OCI-LY1 (cell line): ENCODE measurements around the gene SRP14.
A peak's percentile ranks its signal among the peaks of the same experiment; 100 is the strongest.
"Not testable (repeated sequence)": the region's sequence is repeated elsewhere in the genome, so short reads cannot be mapped to it uniquely, and the experiment has no call there.

ENCODE experiments used
- H2AFZ ChIP-seq: fragments of 200-600 bp; sonication (generic), shearing (Covaris generic); 2 replicates; pipeline ENCODE4 v1.6.0; 2014; ENCODE audit warnings: antibody characterized with exemption, mild to moderate bottlenecking, low read length
- H3F3A ChIP-seq: fragments of 200-600 bp; sonication (generic), shearing (Covaris generic); 2 replicates; pipeline ENCODE4 v1.6.0; 2014; ENCODE audit warnings: mild to moderate bottlenecking, antibody characterized with exemption, low read length, moderate library complexity; ENCODE audit not compliant: insufficient read depth
- H3K27ac ChIP-seq: fragments of 200-600 bp; sonication (generic); 2 replicates; pipeline ENCODE4 v1.5.1; 2014; ENCODE audit warnings: low read length, mixed run types, mild to moderate bottlenecking, low read depth; ENCODE audit not compliant: poor library complexity, severe bottlenecking
- H3K27me3 ChIP-seq: fragments of 200-600 bp; sonication (generic); 2 replicates; pipeline ENCODE4 v1.6.0; 2014; ENCODE audit warnings: antibody characterized with exemption, mild to moderate bottlenecking, low read length, moderate library complexity; ENCODE audit not compliant: insufficient read depth
- H3K36me3 ChIP-seq: fragments of 200-600 bp; sonication (generic); 2 replicates; pipeline ENCODE4 v1.6.1; 2014; ENCODE audit warnings: mild to moderate bottlenecking, antibody characterized with exemption, low read length, moderate library complexity, mixed read lengths; ENCODE audit not compliant: insufficient read depth
- H3K4me1 ChIP-seq: fragments of 200-600 bp; sonication (generic); 2 replicates; pipeline ENCODE4 v1.5.1; 2014; ENCODE audit warnings: mild to moderate bottlenecking, low read length, moderate library complexity; ENCODE audit not compliant: insufficient read depth, severe bottlenecking
- H3K4me2 ChIP-seq: fragments of 200-600 bp; sonication (generic), shearing (Covaris generic); 2 replicates; pipeline ENCODE4 v1.6.1; 2014; ENCODE audit warnings: low read length
- H3K4me3 ChIP-seq: fragments of 200-600 bp; sonication (generic); 2 replicates; pipeline ENCODE4 v1.5.1; 2014; ENCODE audit warnings: low read length, low read depth, mild to moderate bottlenecking, mixed read lengths; ENCODE audit not compliant: poor library complexity, severe bottlenecking
- H3K79me2 ChIP-seq: fragments of 200-600 bp; shearing (Covaris generic); 2 replicates; pipeline ENCODE4 v1.6.1; 2016; ENCODE audit warnings: mixed run types, low read length, mixed read lengths; ENCODE audit not compliant: insufficient read depth
- H3K9ac ChIP-seq: fragments of 200-600 bp; sonication (generic), shearing (Covaris generic); 2 replicates; pipeline ENCODE4 v1.6.1; 2014; ENCODE audit warnings: mild to moderate bottlenecking, low read length, mixed read lengths
- H3K9me2 ChIP-seq: fragments of 200-600 bp; sonication (generic), shearing (Covaris generic); 2 replicates; pipeline ENCODE4 v1.6.1; 2014; ENCODE audit warnings: low read depth, mild to moderate bottlenecking, low read length, mixed read lengths
- H3K9me3 ChIP-seq: fragments of 200-600 bp; shearing (Covaris generic); 2 replicates; pipeline ENCODE4 v1.6.1; 2014; ENCODE audit warnings: low read length, mixed read lengths
- H4K20me1 ChIP-seq: fragments of 200-600 bp; sonication (generic), shearing (Covaris generic); 2 replicates; pipeline ENCODE4 v1.6.0; 2016; ENCODE audit warnings: mild to moderate bottlenecking, low read length; ENCODE audit not compliant: insufficient read depth
- EZH2 ChIP-seq: fragments of 200-600 bp; sonication (generic), shearing (Covaris generic); IDR thresholded peaks from 2 replicates; pipeline ENCODE4 v1.8.0; 2017; ENCODE audit warnings: borderline replicate concordance, mixed run types, mild to moderate bottlenecking, antibody characterized with exemption, low read length, moderate library complexity, mixed read lengths
- TF ChIP-seq, protein P1 (sequence below): fragments of 200-600 bp; sonication (generic), shearing (Covaris generic); IDR thresholded peaks from 2 replicates; pipeline ENCODE4 v1.5.1; 2017; ENCODE audit warnings: mild to moderate bottlenecking, antibody characterized with exemption, low read length, moderate library complexity, mixed read lengths

The SRP14 gene

GRCh38 chr15:39997639-39998038 lies 41.3 kb downstream of the SRP14 start:
- H3K79me2 ChIP-seq, result peaks cover 30% of the 10 kb centered on the region
- no peaks in the 10 kb centered on the region for H3K27me3 ChIP-seq
- peak overlapping the region; percentile 63 for H3K4me3 ChIP-seq
- H3F3A ChIP-seq, result 0 out of 2 replicates have a peak, but pooled peaks cover 10% of the 10 kb centered on the region
- no peaks in the 10 kb centered on the region for H3K9me3 ChIP-seq
- H4K20me1 ChIP-seq, result no peaks in the 10 kb centered on the region
- peaks cover 57% of the 10 kb centered on the region for H3K4me1 ChIP-seq
- H2AFZ ChIP-seq, result no peak overlapping the region
- H3K36me3 ChIP-seq, result peaks cover 51% of the 10 kb centered on the region
- peak overlapping the region; percentile 96 for H3K27ac ChIP-seq
- H3K9me2 ChIP-seq, result no peaks in the 10 kb centered on the region
- TF ChIP-seq EZH2, result no peak
- TF ChIP-seq, protein P1, sequence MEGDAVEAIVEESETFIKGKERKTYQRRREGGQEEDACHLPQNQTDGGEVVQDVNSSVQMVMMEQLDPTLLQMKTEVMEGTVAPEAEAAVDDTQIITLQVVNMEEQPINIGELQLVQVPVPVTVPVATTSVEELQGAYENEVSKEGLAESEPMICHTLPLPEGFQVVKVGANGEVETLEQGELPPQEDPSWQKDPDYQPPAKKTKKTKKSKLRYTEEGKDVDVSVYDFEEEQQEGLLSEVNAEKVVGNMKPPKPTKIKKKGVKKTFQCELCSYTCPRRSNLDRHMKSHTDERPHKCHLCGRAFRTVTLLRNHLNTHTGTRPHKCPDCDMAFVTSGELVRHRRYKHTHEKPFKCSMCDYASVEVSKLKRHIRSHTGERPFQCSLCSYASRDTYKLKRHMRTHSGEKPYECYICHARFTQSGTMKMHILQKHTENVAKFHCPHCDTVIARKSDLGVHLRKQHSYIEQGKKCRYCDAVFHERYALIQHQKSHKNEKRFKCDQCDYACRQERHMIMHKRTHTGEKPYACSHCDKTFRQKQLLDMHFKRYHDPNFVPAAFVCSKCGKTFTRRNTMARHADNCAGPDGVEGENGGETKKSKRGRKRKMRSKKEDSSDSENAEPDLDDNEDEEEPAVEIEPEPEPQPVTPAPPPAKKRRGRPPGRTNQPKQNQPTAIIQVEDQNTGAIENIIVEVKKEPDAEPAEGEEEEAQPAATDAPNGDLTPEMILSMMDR, result no peak
- H3K4me2 ChIP-seq, result peak overlapping the region; percentile 94
- peak overlapping the region; percentile 73 for H3K9ac ChIP-seq

DNA sequence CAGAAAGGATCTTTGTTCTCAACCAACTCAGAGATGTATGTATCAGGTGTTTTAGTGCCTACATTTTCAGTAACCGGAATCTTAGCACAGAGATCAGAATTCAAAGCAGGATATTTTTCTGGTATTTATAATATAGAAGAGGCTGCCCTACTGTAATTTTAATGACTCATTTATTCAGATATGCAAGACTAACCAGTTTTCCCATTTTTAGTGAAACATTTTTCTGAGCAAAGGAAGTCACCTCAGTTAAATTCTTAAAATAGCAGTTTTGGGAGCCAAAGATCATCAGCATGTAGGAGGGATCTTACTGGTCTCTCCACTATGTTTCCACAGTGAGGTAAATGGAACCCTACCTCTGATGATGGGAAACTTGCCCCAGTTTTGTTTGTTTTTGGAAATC lies 42.0 kb downstream of the SRP14 start:
- Histone ChIP-seq H3K9me2 (no peaks in the 10 kb centered on the region), H3K9me3 (no peaks in the 10 kb centered on the region), H3K36me3 (peaks cover 51% of the 10 kb centered on the region), H2AFZ (no peak overlapping the region), H3K27ac (peak overlapping the region; percentile 96), H3F3A (0 out of 2 replicates have a peak, but pooled peaks cover 10% of the 10 kb centered on the region), H3K9ac (peak overlapping the region; percentile 73), H4K20me1 (no peaks in the 10 kb centered on the region), H3K4me3 (peak overlapping the region; percentile 63), H3K4me2 (peak overlapping the region; percentile 94), H3K79me2 (peaks cover 27% of the 10 kb centered on the region), H3K27me3 (no peaks in the 10 kb centered on the region), H3K4me1 (peaks cover 57% of the 10 kb centered on the region)
- TF ChIP-seq, protein P1, result no peak
- TF ChIP-seq EZH2, result no peak

DNA sequence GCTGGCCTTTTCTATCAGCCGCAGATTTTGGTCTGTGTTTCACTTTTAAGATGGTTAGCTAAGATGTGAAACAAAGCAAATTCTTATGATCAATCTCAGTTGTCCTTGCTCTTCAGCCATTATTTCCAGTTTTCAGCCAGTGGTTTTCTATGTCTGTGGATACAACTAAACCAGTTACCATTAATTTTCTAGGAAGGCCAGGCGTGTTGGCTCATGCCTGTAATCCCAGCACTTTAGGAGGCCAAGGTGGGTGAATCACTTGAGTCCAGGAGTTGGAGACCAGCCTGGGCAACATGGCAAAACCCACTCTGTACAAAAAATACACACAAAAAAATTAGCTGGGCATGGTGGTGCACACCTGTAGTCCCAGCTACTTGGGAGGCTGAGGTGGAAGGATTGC lies 42.8 kb downstream of the SRP14 start:
- peaks cover 21% of the 10 kb centered on the region for H3K79me2 ChIP-seq
- not testable (repeated sequence) for H3F3A ChIP-seq, H3K9me3 ChIP-seq, H3K27me3 ChIP-seq, H4K20me1 ChIP-seq, H2AFZ ChIP-seq, H3K9ac ChIP-seq, H3K4me2 ChIP-seq, H3K4me3 ChIP-seq, H3K9me2 ChIP-seq
- peaks cover 51% of the 10 kb centered on the region for H3K36me3 ChIP-seq
- peaks cover 52% of the 10 kb centered on the region for H3K4me1 ChIP-seq
- peak overlapping the region; percentile 96 for H3K27ac ChIP-seq

DNA sequence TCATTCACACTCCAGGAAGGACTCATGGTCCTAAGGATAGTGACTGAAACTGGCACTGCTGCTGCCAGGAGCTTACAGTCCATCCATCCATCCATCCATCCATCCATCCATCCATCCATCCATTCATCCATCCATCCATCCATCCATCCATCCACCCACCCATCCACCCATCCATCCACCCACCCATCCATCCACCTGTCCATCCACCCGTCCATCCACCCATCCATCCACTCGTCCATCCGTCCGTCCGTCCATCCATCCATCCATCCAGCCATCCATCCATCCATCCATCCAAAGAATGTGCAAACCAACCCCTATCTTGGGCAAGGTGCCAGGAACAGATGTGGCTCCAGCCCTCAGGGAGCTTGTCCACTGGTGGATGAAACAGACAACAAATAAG lies 46.0 kb downstream of the SRP14 start:
- H3K9me3 ChIP-seq, H2AFZ ChIP-seq, H3K27me3 ChIP-seq, H3K27ac ChIP-seq, H3K4me2 ChIP-seq, H4K20me1 ChIP-seq, H3K79me2 ChIP-seq, H3K4me3 ChIP-seq, H3K9ac ChIP-seq, H3F3A ChIP-seq, H3K9me2 ChIP-seq: not testable (repeated sequence)
- H3K36me3 ChIP-seq, result peaks cover 62% of the 10 kb centered on the region
- H3K4me1 ChIP-seq, result peaks cover 19% of the 10 kb centered on the region
